ENCODE data around the gene SLC51B. TPM values are rescaled to one million over a fixed set of nuclear protein-coding genes. Genes with fewer than 3 reads are reported as not detected.

Gene SLC51B
- total RNA-seq, 1 donor from 2014 or later: not detected

DNA sequence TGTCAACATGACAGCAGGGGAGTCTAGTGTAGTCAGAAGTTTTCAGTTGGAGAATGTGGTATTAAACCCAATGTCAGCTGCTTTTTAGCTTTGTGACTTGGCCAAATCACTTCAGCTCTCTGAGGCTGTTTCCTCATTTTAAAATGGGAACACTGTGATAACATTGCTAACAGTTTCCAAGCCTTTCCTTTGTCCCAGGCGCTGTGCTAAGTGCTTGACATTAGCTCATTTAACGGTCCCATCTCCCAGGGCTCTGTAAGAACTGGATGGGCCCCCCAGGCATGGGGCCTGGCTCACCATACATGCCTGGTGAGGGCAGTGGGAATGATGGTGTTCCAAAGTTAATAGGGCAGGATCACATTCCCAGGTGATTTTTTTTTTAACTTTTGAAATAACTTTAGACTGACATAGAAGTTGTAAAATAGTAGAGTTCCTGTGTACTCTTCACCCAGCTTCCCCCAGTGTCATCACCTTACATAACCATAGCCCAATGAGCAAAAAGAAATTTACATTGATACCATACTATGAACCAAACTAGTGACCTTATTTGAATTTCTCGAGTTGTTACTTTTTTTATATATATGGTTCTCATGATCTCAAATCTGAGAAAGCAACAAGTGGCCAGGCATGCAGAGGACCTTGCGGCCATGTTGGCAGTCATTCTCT lies 14.9 kb downstream of the SLC51B start:
- Mint-ChIP-seq H3K4me3 (ENCODE audit: unreplicated experiment) (no peak overlapping the region), H3K36me3 (ENCODE audit: unreplicated experiment) (no peaks in the 10 kb centered on the region), H3K9me3 (ENCODE audit: unreplicated experiment) (no peaks in the 10 kb centered on the region), H3K27ac (ENCODE audit: unreplicated experiment) (no peak overlapping the region), H3K27me3 (ENCODE audit: unreplicated experiment) (peaks cover 4% of the 10 kb centered on the region), H3K4me1 (ENCODE audit: unreplicated experiment) (peaks cover 16% of the 10 kb centered on the region)
- TF ChIP-seq, protein P1, sequence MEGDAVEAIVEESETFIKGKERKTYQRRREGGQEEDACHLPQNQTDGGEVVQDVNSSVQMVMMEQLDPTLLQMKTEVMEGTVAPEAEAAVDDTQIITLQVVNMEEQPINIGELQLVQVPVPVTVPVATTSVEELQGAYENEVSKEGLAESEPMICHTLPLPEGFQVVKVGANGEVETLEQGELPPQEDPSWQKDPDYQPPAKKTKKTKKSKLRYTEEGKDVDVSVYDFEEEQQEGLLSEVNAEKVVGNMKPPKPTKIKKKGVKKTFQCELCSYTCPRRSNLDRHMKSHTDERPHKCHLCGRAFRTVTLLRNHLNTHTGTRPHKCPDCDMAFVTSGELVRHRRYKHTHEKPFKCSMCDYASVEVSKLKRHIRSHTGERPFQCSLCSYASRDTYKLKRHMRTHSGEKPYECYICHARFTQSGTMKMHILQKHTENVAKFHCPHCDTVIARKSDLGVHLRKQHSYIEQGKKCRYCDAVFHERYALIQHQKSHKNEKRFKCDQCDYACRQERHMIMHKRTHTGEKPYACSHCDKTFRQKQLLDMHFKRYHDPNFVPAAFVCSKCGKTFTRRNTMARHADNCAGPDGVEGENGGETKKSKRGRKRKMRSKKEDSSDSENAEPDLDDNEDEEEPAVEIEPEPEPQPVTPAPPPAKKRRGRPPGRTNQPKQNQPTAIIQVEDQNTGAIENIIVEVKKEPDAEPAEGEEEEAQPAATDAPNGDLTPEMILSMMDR (IDR thresholded peaks at IDR 0.05): no peak
- no peak for DNase-seq (ENCODE audit: extremely low spot score, unreplicated experiment)

DNA sequence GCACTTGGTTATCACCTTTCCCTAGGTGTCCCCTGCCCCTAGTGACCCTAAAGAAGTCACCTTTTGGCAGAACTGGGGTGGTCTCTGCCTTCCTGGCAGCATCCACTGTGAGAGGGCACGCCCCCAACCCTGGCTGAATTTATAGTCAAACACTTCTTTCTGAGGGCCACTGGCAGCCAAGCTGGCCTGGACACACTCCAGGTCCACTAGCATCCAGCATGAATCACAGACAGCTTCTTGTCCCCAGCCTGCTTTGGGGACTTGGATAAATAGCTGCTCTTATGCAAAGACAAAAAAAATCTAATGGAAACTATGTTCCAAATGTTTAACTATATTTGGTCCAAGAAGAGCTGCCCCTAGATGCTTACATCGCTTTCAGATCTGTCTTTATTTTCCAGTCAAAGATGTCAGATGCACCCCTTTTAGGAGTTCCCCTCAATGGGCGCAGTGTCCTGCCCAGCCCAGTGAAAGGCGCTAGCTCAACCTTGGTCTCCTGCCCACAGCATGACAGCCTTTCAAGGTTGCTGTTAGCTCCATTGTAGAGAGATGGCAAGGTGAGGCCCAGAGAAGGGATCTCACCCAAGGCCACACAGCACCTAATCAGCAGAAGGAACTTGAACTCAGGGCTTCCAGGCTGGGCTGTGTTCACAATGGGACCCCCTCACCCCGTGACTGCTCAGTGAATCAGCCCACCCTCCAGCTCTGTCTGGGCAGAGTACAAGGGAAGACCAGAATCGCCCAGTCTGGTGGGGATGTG lies 15.6 kb downstream of the SLC51B start:
- peaks cover 13% of the 10 kb centered on the region for H3K4me1 Mint-ChIP-seq (ENCODE audit: unreplicated experiment)
- no peaks in the 10 kb centered on the region for H3K9me3 Mint-ChIP-seq (ENCODE audit: unreplicated experiment)
- H3K36me3 Mint-ChIP-seq (ENCODE audit: unreplicated experiment): no peaks in the 10 kb centered on the region
- TF ChIP-seq, protein P1 (IDR thresholded peaks at IDR 0.05): no peak
- DNase-seq (ENCODE audit: extremely low spot score, unreplicated experiment): no peak
- peaks cover 4% of the 10 kb centered on the region for H3K27me3 Mint-ChIP-seq (ENCODE audit: unreplicated experiment)
- H3K4me3 Mint-ChIP-seq (ENCODE audit: unreplicated experiment): no peak overlapping the region
- H3K27ac Mint-ChIP-seq (ENCODE audit: unreplicated experiment): no peak overlapping the region

DNA sequence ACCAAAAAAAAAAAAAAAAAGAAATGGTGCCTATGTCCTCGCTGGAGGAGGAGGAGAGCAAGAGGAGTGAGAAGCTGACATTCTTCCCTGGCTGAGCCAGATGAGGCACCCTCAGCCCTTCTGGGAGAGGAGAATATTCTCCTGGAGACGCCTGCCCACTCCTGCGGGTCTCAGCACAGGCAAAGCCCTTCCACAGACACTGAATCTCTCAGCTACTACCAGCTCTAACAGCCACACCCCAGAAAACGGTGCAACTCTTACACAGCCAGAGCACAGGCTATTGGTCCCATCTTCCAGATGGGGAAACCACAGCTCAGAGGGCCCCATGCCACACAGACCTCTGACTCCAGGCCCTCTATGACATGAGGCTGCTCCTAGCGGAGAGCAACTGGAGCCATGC lies 16.9 kb downstream of the SLC51B start:
- H3K4me3 Mint-ChIP-seq (ENCODE audit: unreplicated experiment): no peak overlapping the region
- H3K27me3 Mint-ChIP-seq (ENCODE audit: unreplicated experiment): peaks cover 4% of the 10 kb centered on the region
- no peaks in the 10 kb centered on the region for H3K36me3 Mint-ChIP-seq (ENCODE audit: unreplicated experiment)
- TF ChIP-seq, protein P1 (IDR thresholded peaks at IDR 0.05): no peak
- H3K4me1 Mint-ChIP-seq (ENCODE audit: unreplicated experiment): peaks cover 20% of the 10 kb centered on the region
- no peak for DNase-seq (ENCODE audit: extremely low spot score, unreplicated experiment)
- H3K9me3 Mint-ChIP-seq (ENCODE audit: unreplicated experiment): no peaks in the 10 kb centered on the region
- H3K27ac Mint-ChIP-seq (ENCODE audit: unreplicated experiment): no peak overlapping the region

DNA sequence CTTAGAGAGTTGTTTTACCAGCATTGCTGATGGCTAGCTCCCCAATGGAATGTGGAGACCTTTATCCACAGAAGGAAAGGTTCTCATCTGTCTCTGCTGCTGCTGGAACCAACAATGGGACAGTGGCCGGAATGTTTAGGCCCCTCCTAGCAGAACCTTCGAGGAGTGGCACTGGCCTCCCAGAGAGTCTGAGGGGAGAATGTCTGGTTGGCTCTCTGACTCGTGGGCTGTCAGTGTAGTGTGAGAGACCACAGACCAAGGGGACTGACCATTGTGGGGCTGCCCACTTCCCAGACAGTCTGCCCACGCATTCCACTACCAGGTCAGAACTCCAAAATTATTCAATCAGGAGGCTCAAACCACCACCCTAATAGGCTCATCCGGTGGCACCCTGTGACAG lies 17.5 kb downstream of the SLC51B start:
- Mint-ChIP-seq H3K27me3 (ENCODE audit: unreplicated experiment) (peaks cover 7% of the 10 kb centered on the region), H3K27ac (ENCODE audit: unreplicated experiment) (no peak overlapping the region), H3K4me1 (ENCODE audit: unreplicated experiment) (peaks cover 18% of the 10 kb centered on the region), H3K9me3 (ENCODE audit: unreplicated experiment) (no peaks in the 10 kb centered on the region), H3K4me3 (ENCODE audit: unreplicated experiment) (no peak overlapping the region), H3K36me3 (ENCODE audit: unreplicated experiment) (no peaks in the 10 kb centered on the region)
- DNase-seq (ENCODE audit: extremely low spot score, unreplicated experiment): no peak
- TF ChIP-seq, protein P1 (IDR thresholded peaks at IDR 0.05): no peak

DNA sequence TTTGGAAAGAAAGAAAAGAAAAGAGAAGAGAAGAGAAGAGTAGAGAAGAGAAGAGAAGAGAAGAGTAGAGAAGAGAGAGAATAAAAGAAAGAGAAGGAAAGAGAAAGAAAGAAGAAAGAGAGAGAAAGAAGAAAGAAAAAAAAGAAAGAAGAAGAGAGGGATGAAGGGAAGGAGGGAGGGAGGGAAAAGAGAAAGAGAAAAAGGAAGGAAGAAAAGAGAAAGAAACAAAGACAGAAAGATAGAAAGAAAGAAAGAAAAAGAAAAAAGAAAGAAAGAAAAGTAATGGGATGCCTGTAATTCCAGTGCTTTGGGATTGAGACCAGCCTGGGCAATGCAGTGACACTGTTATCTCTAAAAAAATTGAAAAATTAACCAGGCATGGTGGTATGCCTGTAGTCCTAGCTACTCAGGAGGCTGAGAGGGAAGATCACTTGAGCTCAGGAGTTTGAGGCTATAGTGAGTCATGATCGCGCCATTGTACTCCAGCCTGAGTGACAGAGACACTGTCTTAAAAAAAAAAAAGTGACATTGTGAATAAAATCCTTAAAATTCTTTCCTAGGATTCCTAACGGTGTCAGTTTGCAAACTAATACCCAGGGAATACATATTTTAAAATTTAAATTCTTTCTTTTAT lies 20.9 kb downstream of the SLC51B start:
- Mint-ChIP-seq H3K9me3 (ENCODE audit: unreplicated experiment) (no peaks in the 10 kb centered on the region), H3K4me3 (ENCODE audit: unreplicated experiment) (no peak overlapping the region), H3K27ac (ENCODE audit: unreplicated experiment) (no peak overlapping the region), H3K4me1 (ENCODE audit: unreplicated experiment) (peaks cover 44% of the 10 kb centered on the region), H3K36me3 (ENCODE audit: unreplicated experiment) (no peaks in the 10 kb centered on the region), H3K27me3 (ENCODE audit: unreplicated experiment) (peaks cover 7% of the 10 kb centered on the region)
- DNase-seq (ENCODE audit: extremely low spot score, unreplicated experiment): no peak
- TF ChIP-seq, protein P1 (IDR thresholded peaks at IDR 0.05): no peak

Data from osteocyte (in vitro differentiated cells).